KBM-7 (cell line): ENCODE measurements around the gene WDR12.
"Not testable (repeated sequence)": the region's sequence is repeated elsewhere in the genome, so short reads cannot be mapped to it uniquely, and the experiment has no call there.

Source experiments
- DNase-seq: peaks from one replicate; pipeline ENCODE4 v3.0.0-alpha.2; 2015
- in situ Hi-C: fragments of 300-500 bp; cut with MboI; formaldehyde crosslinking; loops from 2 replicates; pipeline ENCODE4 v1.14.3; 2020; ENCODE audit warnings: low sequenced_read_pairs, low pct_unique_long_range_greater_than_20kb, mixed read lengths

WDR12 gene

GRCh38 chr2:202911512-202912341 is at the start of gene WDR12, which contains the start of gene CARF:
TSS of gene WDR12 (minus strand) at chr2:202911673. CDS start at chr2:202911476, 197 bp downstream.
TSS of gene CARF (plus strand) at chr2:202912275. CDS start at chr2:202941903, 29,628 bp downstream.
- peak; percentile 96 for DNase-seq
- in situ Hi-C loops, result no loop called here

- in situ Hi-C loops, result no loop called here
- DNase-seq, result no peak
Measured at GRCh38 chr2:202960524-202960923, 49.1 kb upstream of the WDR12 start.

GRCh38 chr2:202950592-202950991 is 39.1 kb upstream of the WDR12 start:
- peak; percentile 44 for DNase-seq
- in situ Hi-C loops, result no loop called here

GRCh38 chr2:202949333-202949732 is 37.9 kb upstream of the WDR12 start:
- DNase-seq, in situ Hi-C loops: not testable (repeated sequence)

GRCh38 chr2:202945497-202945896 is 34.0 kb upstream of the WDR12 start:
- in situ Hi-C loops, result no loop called here

GRCh38 chr2:202944816-202945215 is 33.3 kb upstream of the WDR12 start:
- in situ Hi-C loops, result no loop called here
- DNase-seq, result no peak

More at GRCh38 chr2:202945497-202945896, 34.0 kb upstream of the WDR12 start:
- no peak for DNase-seq

- in situ Hi-C loops, result no loop called here
- no peak for DNase-seq
Measured at GRCh38 chr2:202944408-202944807, 32.9 kb upstream of the WDR12 start.

- in situ Hi-C loops, result no loop called here
- DNase-seq, result no peak
Measured at GRCh38 chr2:202941771-202942170, 30.3 kb upstream of the WDR12 start.

- in situ Hi-C loops, result no loop called here
- DNase-seq, result no peak
Measured at GRCh38 chr2:202938960-202939359, 27.5 kb upstream of the WDR12 start.

GRCh38 chr2:202934456-202934855 is 23.0 kb upstream of the WDR12 start:
- in situ Hi-C loops, result no loop called here
- DNase-seq, result no peak

GRCh38 chr2:202933958-202934357 is 22.5 kb upstream of the WDR12 start:
- in situ Hi-C loops, result no loop called here
- no peak for DNase-seq

- DNase-seq, result no peak
- in situ Hi-C loops, result no loop called here
Measured at GRCh38 chr2:202933139-202933510, 21.7 kb upstream of the WDR12 start.

- in situ Hi-C loops, result no loop called here
- no peak for DNase-seq
Measured at GRCh38 chr2:202932425-202933138, 21.1 kb upstream of the WDR12 start.

GRCh38 chr2:202918860-202919259 is 7.4 kb upstream of the WDR12 start:
- no peak for DNase-seq
- in situ Hi-C loops, result no loop called here

GRCh38 chr2:202912342-202913201 is 1.1 kb upstream of the WDR12 start:
- peak; percentile 51 for DNase-seq
- in situ Hi-C loops, result not testable (repeated sequence)

GRCh38 chr2:202911203-202911511 is 316 bp downstream of the WDR12 start:
- in situ Hi-C loops, result no loop called here
- no peak for DNase-seq

- no peak for DNase-seq
- in situ Hi-C loops, result no loop called here
Measured at GRCh38 chr2:202910698-202911097, 775 bp downstream of the WDR12 start.

GRCh38 chr2:202910250-202910649 is 1.2 kb downstream of the WDR12 start:
- DNase-seq, in situ Hi-C loops: not testable (repeated sequence)

GRCh38 chr2:202909394-202910192 is 1.9 kb downstream of the WDR12 start:
- no peak for DNase-seq
- in situ Hi-C loops, result no loop called here
